Smooth muscle cell of the brain vasculature (primary cell): ENCODE data around the gene TSPO.

ENCODE experiments used
- DNase-seq: peaks from one replicate; pipeline ENCODE4 v3.0.0-alpha.2; 2012; ENCODE audit warnings: low read depth, low spot score

The TSPO gene

GRCh38 chr22:43201486-43202219 lies 50.3 kb downstream of the TSPO start:
- DNase-seq: no peak

GRCh38 chr22:43202326-43202725 lies 51.0 kb downstream of the TSPO start:
- DNase-seq: no peak

- DNase-seq: no peak
These were observed 51.5 kb downstream of the TSPO start for GRCh38 chr22:43202756-43203410.

GRCh38 chr22:43203471-43203981 lies 52.2 kb downstream of the TSPO start:
- no peak for DNase-seq

GRCh38 chr22:43205261-43205691 lies 53.9 kb downstream of the TSPO start:
- DNase-seq: no peak

GRCh38 chr22:43205748-43206508 lies 54.6 kb downstream of the TSPO start:
- no peak for DNase-seq

- DNase-seq: no peak
These were observed 55.3 kb downstream of the TSPO start for GRCh38 chr22:43206509-43207161.

GRCh38 chr22:43207386-43207785 lies 56.0 kb downstream of the TSPO start:
- no peak for DNase-seq

- DNase-seq: no peak
These were observed 56.7 kb downstream of the TSPO start for GRCh38 chr22:43207849-43208702.

GRCh38 chr22:43208703-43209522 lies 57.6 kb downstream of the TSPO start:
- DNase-seq: no peak

GRCh38 chr22:43209523-43209890 lies 58.1 kb downstream of the TSPO start:
- no peak for DNase-seq

GRCh38 chr22:43209971-43210370 lies 58.6 kb downstream of the TSPO start:
- no peak for DNase-seq

GRCh38 chr22:43210631-43211515 lies 59.5 kb downstream of the TSPO start:
- DNase-seq: no peak

- no peak for DNase-seq
These were observed 60.6 kb downstream of the TSPO start for GRCh38 chr22:43211941-43212433.

GRCh38 chr22:43212434-43212952 lies 61.1 kb downstream of the TSPO start:
- DNase-seq: no peak
